H1 (cell line): ENCODE data around the gene SLC30A3. TPM values are rescaled to one million over a fixed set of nuclear protein-coding genes. Genes with fewer than 3 reads are reported as not detected.

Experiments
- CTCF ChIP-seq, 3 experiments: IDR thresholded peaks; 1 replicate in 2 of 3; 2 replicates in 1 of 3; pipeline versions ENCODE4 v1.5.1 to v1.6.1; 2011; ENCODE audit warnings: low read length in 3 of 3, mild to moderate bottlenecking in 3 of 3, inconsistent platforms in 2 of 3, low read depth in 1 of 3, moderate library complexity in 1 of 3; ENCODE audit not compliant: insufficient read depth in 1 of 3; ENCODE audit errors: control extremely low read depth in 1 of 3
- EP300 ChIP-seq, 2 experiments: IDR thresholded peaks; 1 replicate in 1 of 2; 2 replicates in 1 of 2; pipeline ENCODE4 v1.6.1; 2011 to 2012; ENCODE audit warnings: low read depth in 2 of 2, low read length in 2 of 2, mild to moderate bottlenecking in 2 of 2, borderline replicate concordance in 1 of 2, inconsistent platforms in 1 of 2, moderate library complexity in 1 of 2
- KDM5A ChIP-seq: fragments of 200-600 bp; IDR thresholded peaks from 2 replicates; pipeline ENCODE4 v1.7.1; 2012; ENCODE audit warnings: mild to moderate bottlenecking, low read length, inconsistent platforms, mixed read lengths
- RNF2 ChIP-seq: fragments of 200-900, 300-1000 bp; sonication (generic); IDR thresholded peaks from 2 replicates; pipeline ENCODE4 v1.7.1; 2016; ENCODE audit warnings: borderline replicate concordance, low read depth, mild to moderate bottlenecking, antibody characterized with exemption, low read length; ENCODE audit not compliant: poor library complexity, severe bottlenecking; ENCODE audit errors: missing control alignments
- SRF ChIP-seq: IDR thresholded peaks from 2 replicates; pipeline ENCODE4 v1.6.1; 2011; ENCODE audit warnings: mild to moderate bottlenecking, low read depth, low read length, moderate library complexity
- polyA plus RNA-seq, 7 experiments: library from polyadenylated mRNA; depleted of rRNA in 3 of 7; stranded (reverse) in 5 of 7; unstranded in 2 of 7; fragments of >200 nt in 5 of 7; fragments of 200-250 nt in 2 of 7; gene quantifications; 1 replicate in 5 of 7; 2 replicates in 1 of 7; 4 replicates in 1 of 7; pipeline versions ENCODE4 v1.2.1 to v1.2.3, GENCODE V29; 2011 to 2013; ENCODE audit warnings: missing spikeins in 2 of 7, mixed read lengths in 2 of 7
- total RNA-seq: library from RNA; stranded (reverse); fragmentation: NEBNext Ultra II Directional; extraction: Animal tissue kit (Norgen Biotek cat#: 25700); gene quantifications from 2 replicates; pipeline ENCODE4 v1.2.1, GENCODE V29; 2021
- TF ChIP-seq, protein P1 (sequence below): fragments of 300-600 bp; sonication (generic); IDR thresholded peaks from 2 replicates; pipeline ENCODE4 v1.7.1; 2012; ENCODE audit warnings: low read length, moderate library complexity, mild to moderate bottlenecking, inconsistent platforms; ENCODE audit not compliant: insufficient replicate concordance

SLC30A3 gene
- total and polyA plus RNA-seq, 2 of the 8 experiments (the other 6 are each of a cell fraction or from before 2014, with no cell fraction given): 15.2 to 30.7 TPM

GRCh38 chr2:27264753-27265535 is 2.1 kb upstream of the SLC30A3 start (continued):
- TF ChIP-seq, protein P1, sequence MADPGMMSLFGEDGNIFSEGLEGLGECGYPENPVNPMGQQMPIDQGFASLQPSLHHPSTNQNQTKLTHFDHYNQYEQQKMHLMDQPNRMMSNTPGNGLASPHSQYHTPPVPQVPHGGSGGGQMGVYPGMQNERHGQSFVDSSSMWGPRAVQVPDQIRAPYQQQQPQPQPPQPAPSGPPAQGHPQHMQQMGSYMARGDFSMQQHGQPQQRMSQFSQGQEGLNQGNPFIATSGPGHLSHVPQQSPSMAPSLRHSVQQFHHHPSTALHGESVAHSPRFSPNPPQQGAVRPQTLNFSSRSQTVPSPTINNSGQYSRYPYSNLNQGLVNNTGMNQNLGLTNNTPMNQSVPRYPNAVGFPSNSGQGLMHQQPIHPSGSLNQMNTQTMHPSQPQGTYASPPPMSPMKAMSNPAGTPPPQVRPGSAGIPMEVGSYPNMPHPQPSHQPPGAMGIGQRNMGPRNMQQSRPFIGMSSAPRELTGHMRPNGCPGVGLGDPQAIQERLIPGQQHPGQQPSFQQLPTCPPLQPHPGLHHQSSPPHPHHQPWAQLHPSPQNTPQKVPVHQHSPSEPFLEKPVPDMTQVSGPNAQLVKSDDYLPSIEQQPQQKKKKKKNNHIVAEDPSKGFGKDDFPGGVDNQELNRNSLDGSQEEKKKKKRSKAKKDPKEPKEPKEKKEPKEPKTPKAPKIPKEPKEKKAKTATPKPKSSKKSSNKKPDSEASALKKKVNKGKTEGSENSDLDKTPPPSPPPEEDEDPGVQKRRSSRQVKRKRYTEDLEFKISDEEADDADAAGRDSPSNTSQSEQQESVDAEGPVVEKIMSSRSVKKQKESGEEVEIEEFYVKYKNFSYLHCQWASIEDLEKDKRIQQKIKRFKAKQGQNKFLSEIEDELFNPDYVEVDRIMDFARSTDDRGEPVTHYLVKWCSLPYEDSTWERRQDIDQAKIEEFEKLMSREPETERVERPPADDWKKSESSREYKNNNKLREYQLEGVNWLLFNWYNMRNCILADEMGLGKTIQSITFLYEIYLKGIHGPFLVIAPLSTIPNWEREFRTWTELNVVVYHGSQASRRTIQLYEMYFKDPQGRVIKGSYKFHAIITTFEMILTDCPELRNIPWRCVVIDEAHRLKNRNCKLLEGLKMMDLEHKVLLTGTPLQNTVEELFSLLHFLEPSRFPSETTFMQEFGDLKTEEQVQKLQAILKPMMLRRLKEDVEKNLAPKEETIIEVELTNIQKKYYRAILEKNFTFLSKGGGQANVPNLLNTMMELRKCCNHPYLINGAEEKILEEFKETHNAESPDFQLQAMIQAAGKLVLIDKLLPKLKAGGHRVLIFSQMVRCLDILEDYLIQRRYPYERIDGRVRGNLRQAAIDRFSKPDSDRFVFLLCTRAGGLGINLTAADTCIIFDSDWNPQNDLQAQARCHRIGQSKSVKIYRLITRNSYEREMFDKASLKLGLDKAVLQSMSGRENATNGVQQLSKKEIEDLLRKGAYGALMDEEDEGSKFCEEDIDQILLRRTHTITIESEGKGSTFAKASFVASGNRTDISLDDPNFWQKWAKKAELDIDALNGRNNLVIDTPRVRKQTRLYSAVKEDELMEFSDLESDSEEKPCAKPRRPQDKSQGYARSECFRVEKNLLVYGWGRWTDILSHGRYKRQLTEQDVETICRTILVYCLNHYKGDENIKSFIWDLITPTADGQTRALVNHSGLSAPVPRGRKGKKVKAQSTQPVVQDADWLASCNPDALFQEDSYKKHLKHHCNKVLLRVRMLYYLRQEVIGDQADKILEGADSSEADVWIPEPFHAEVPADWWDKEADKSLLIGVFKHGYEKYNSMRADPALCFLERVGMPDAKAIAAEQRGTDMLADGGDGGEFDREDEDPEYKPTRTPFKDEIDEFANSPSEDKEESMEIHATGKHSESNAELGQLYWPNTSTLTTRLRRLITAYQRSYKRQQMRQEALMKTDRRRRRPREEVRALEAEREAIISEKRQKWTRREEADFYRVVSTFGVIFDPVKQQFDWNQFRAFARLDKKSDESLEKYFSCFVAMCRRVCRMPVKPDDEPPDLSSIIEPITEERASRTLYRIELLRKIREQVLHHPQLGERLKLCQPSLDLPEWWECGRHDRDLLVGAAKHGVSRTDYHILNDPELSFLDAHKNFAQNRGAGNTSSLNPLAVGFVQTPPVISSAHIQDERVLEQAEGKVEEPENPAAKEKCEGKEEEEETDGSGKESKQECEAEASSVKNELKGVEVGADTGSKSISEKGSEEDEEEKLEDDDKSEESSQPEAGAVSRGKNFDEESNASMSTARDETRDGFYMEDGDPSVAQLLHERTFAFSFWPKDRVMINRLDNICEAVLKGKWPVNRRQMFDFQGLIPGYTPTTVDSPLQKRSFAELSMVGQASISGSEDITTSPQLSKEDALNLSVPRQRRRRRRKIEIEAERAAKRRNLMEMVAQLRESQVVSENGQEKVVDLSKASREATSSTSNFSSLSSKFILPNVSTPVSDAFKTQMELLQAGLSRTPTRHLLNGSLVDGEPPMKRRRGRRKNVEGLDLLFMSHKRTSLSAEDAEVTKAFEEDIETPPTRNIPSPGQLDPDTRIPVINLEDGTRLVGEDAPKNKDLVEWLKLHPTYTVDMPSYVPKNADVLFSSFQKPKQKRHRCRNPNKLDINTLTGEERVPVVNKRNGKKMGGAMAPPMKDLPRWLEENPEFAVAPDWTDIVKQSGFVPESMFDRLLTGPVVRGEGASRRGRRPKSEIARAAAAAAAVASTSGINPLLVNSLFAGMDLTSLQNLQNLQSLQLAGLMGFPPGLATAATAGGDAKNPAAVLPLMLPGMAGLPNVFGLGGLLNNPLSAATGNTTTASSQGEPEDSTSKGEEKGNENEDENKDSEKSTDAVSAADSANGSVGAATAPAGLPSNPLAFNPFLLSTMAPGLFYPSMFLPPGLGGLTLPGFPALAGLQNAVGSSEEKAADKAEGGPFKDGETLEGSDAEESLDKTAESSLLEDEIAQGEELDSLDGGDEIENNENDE: no peak
- TF ChIP-seq EP300 (IDR thresholded peaks at IDR 0.05; ENCODE audit: borderline replicate concordance in 1 of 2, low read depth in 2 of 2, low read length in 2 of 2) (no peak), CTCF (IDR thresholded peaks at IDR 0.05; ENCODE audit: control extremely low read depth in 1 of 3, insufficient read depth in 1 of 3, low read depth in 1 of 3, low read length in 3 of 3) (peak in 2 of 3 experiments; percentile 76 to 88; a peak in 3 of 4 replicates), RNF2 (peak; percentile 24), KDM5A (no peak), SRF (no peak)
